Neuron (in vitro differentiated cells): ENCODE results near the gene ZC3H12C.

ENCODE experiments used
- H2AFZ ChIP-seq: one replicate; pipeline ENCODE4 v1.6.1; 2013; ENCODE audit warnings: low read depth, mild to moderate bottlenecking, inconsistent platforms, low read length, moderate library complexity
- H3K27me3 ChIP-seq: one replicate; pipeline ENCODE4 v1.6.1; 2013; ENCODE audit warnings: low read length; ENCODE audit not compliant: insufficient read depth
- H3K36me3 ChIP-seq: one replicate; pipeline ENCODE4 v1.6.1; 2013; ENCODE audit warnings: low read length; ENCODE audit not compliant: insufficient read depth
- H3K4me1 ChIP-seq: one replicate; pipeline ENCODE4 v1.6.1; 2013; ENCODE audit warnings: low read length; ENCODE audit not compliant: insufficient read depth
- H3K4me3 ChIP-seq: 2 replicates; pipeline ENCODE4 v1.5.1; 2013; ENCODE audit warnings: mild to moderate bottlenecking, low read length, moderate library complexity
- H3K9me3 ChIP-seq: one replicate; pipeline ENCODE4 v1.6.1; 2013; ENCODE audit warnings: low read length

ZC3H12C gene

DNA sequence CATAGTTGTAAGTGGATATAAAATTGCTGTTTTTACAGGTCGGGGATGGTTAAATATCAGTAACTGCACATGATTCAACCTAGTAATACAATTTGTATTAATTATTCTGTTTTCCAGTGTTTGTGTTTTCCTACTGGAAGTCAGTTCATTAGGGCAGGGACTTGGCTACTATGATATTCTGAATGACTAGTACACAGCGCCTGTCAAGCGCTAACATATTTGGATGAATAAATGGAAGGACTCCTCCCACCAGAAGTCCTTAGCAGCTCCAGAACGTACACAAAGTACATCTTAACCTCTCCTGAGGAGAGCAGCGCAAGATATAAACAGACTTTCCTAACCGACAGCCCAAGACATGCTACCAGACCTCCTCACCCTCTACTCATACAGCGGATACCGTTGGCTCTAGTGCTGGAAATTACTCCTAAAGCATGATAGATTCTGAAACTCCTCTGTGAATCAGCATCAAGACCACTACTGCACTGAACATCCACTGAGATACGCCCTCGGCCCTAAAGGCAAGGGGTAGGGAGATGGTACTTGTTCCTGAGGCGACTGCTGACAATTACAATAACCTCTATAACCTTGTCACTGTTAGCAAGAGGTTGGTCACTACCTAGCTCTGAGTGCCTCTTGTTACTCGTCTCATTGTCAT, 124.2 kb downstream of the ZC3H12C start:
- H3K4me1 ChIP-seq = no peaks in the 10 kb centered on the region
- no peaks in the 10 kb centered on the region for H3K9me3 ChIP-seq
- no peaks in the 10 kb centered on the region for H3K27me3 ChIP-seq
- no peak overlapping the region for H2AFZ ChIP-seq
- no peak overlapping the region for H3K4me3 ChIP-seq
- no peaks in the 10 kb centered on the region for H3K36me3 ChIP-seq

DNA sequence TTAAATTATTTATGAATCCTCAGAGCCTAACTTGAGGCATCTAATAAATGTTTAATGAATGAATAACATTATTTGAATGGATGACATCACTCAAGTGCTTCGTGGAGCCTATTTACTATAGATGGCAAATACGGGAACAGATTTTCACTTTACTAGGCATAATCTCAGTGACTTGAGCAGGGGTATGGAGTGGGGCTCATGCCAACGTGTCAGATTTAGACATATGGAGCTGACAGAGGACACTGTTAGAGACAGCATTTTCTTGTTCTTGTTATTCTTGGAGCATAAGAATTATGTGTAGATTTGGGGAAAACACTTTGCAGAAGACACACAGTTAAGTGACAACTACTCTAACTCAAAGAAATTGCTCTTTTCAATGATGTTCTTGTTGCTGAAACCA, 124.7 kb downstream of the ZC3H12C start:
- Histone ChIP-seq H3K27me3 (no peaks in the 10 kb centered on the region), H2AFZ (no peak overlapping the region), H3K36me3 (no peaks in the 10 kb centered on the region), H3K4me1 (no peaks in the 10 kb centered on the region), H3K9me3 (no peaks in the 10 kb centered on the region), H3K4me3 (no peak overlapping the region)

DNA sequence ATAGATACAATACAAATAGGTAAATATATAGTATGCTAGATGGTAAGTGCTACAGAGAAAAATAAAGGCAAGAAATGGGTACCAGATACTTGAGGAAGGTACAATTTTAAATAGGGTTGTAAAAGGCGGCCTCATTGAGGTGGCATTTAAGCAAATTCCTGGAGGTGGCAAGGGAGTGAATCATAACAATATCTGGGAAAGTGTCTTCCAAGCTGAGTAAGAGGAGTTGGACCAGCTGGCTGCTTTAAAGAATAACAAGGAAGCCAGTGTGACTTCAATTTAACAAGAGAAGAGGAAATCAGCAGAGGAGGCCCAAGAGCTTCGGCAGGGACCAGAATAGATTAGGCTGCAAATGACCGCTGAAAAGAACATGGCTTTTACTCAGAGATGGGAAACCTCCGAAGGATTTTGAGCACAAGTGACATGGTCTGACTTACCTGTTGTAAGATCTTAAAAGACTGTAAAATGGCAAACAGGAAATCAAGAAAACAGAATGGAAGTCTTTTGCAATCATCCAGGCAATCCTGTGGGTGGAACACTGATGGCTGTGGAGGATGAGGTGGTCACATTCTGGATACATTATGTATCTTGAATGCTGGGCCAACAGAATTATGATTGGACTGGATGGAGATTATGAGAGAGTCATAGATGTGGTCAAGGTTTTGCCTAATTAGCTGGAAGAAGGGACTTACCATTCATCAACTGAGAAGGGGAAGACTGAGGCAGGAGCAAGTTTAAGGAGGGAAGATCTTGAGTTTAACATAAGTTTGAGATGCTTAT, 126.0 kb downstream of the ZC3H12C start:
- Histone ChIP-seq H3K9me3 (no peaks in the 10 kb centered on the region), H3K4me3 (no peak overlapping the region), H3K36me3 (peaks cover 3% of the 10 kb centered on the region), H3K27me3 (no peaks in the 10 kb centered on the region), H2AFZ (no peak overlapping the region), H3K4me1 (no peaks in the 10 kb centered on the region)
